IMR-90 (cell line): ENCODE measurements around the gene C12orf60. TPM values are rescaled to one million over a fixed set of nuclear protein-coding genes. Genes with fewer than 3 reads are reported as not detected.

ENCODE experiments used
- ATAC-seq: fragments of 200-7000 bp; cut with Tn5 transposase; 2 replicates; pipeline ENCODE4 v1.9.1; 2020; ENCODE audit warnings: low read depth, mild to moderate bottlenecking, moderate library complexity
- BruUV-seq: library from RNA; stranded (reverse); fragments of 400-500 nt; replicated peaks from 2 replicates; lab custom pipeline; 2021; lab: Mats Ljungman, UMichigan
- CTCF ChIA-PET: fragments of 300-600 bp; formaldehyde crosslinking; extraction: SDS; loops from one replicate; lab custom pipeline; 2021; ENCODE audit warnings: antibody characterized with exemption; lab: Yijun Ruan, JAX
- POLR2A ChIA-PET: fragments of 300-600 bp; sonication (Branson Sonifier 250); formaldehyde crosslinking; loops from one replicate; lab custom pipeline; 2022; ENCODE audit warnings: antibody characterized with exemption; ENCODE audit not compliant: unreplicated experiment; lab: Charles Lee
- DNase-seq: peaks from one replicate; pipeline ENCODE4 v3.0.0; 2013
- H2AFZ ChIP-seq: replicated peaks from 2 replicates; pipeline ENCODE3; 2013; ENCODE audit warnings: low read length, mild to moderate bottlenecking; ENCODE audit not compliant: poor library complexity
- H2AK5ac ChIP-seq: 2 replicates; pipeline ENCODE4 v1.6.1; 2013; ENCODE audit warnings: low read depth, low read length, inconsistent platforms
- H2AK9ac ChIP-seq: replicated peaks from 2 replicates; pipeline ENCODE3; 2013; ENCODE audit warnings: mild to moderate bottlenecking, low read depth, low read length, moderate library complexity; ENCODE audit not compliant: poor library complexity
- H2BK120ac ChIP-seq: 2 replicates; pipeline ENCODE4 v1.6.1; 2013; ENCODE audit warnings: low read depth, low read length, inconsistent platforms
- H2BK15ac ChIP-seq: 3 replicates; pipeline ENCODE4 v1.6.1; 2013; ENCODE audit warnings: low read depth, low read length, inconsistent platforms
- H2BK20ac ChIP-seq: 2 replicates; pipeline ENCODE4 v1.6.1; 2013; ENCODE audit warnings: low read depth, mild to moderate bottlenecking, inconsistent platforms, low read length, moderate library complexity
- H2BK5ac ChIP-seq: 2 replicates; pipeline ENCODE4 v1.6.1; 2013; ENCODE audit warnings: mild to moderate bottlenecking, low read depth, low read length, inconsistent platforms; ENCODE audit not compliant: poor library complexity, severe bottlenecking
- H3K14ac ChIP-seq: replicated peaks from 2 replicates; pipeline ENCODE4 v1.6.1; 2013; ENCODE audit warnings: low read depth, low read length, inconsistent platforms
- H3K18ac ChIP-seq: 2 replicates; pipeline ENCODE4 v1.6.1; 2013; ENCODE audit warnings: low read depth, low read length, control low read depth
- H3K23ac ChIP-seq: 2 replicates; pipeline ENCODE4 v1.6.1; 2013; ENCODE audit warnings: low read depth, low read length, inconsistent platforms
- H3K27ac ChIP-seq: 2 replicates; pipeline ENCODE4 v1.5.1; 2013; ENCODE audit warnings: mild to moderate bottlenecking, control low read depth, low read length; ENCODE audit not compliant: insufficient read depth
- H3K27me3 ChIP-seq: 2 replicates; pipeline ENCODE4 v1.6.1; 2013; ENCODE audit warnings: low read length; ENCODE audit not compliant: control insufficient read depth, insufficient read depth
- H3K36me3 ChIP-seq: 2 replicates; pipeline ENCODE4 v1.6.1; 2013; ENCODE audit warnings: low read length, mixed read lengths; ENCODE audit not compliant: control insufficient read depth, insufficient read depth
- H3K4ac ChIP-seq: 2 replicates; pipeline ENCODE4 v1.6.1; 2013; ENCODE audit warnings: low read depth, low read length, inconsistent platforms
- H3K4me1 ChIP-seq: 2 replicates; pipeline ENCODE4 v1.6.1; 2013; ENCODE audit warnings: low read length, mixed read lengths; ENCODE audit not compliant: control insufficient read depth, insufficient read depth
- H3K4me2 ChIP-seq: 2 replicates; pipeline ENCODE4 v1.6.1; 2013; ENCODE audit warnings: low read depth, mild to moderate bottlenecking, control low read depth, low read length, moderate library complexity
- H3K4me3 ChIP-seq: 2 replicates; pipeline ENCODE4 v1.5.1; 2013; ENCODE audit warnings: low read depth, mild to moderate bottlenecking, control low read depth, low read length, moderate library complexity; ENCODE audit not compliant: insufficient read depth
- H3K56ac ChIP-seq: 2 replicates; pipeline ENCODE4 v1.6.1; 2013; ENCODE audit warnings: low read length, inconsistent platforms; ENCODE audit not compliant: insufficient read depth; ENCODE audit errors: extremely low read depth
- H3K79me1 ChIP-seq, 2 experiments: 2 replicates each; pipeline ENCODE4 v1.6.1; 2013; ENCODE audit warnings: low read length in 2 of 2, inconsistent platforms in 1 of 2, low read depth in 1 of 2
- H3K9ac ChIP-seq: 2 replicates; pipeline ENCODE4 v1.6.1; 2013; ENCODE audit warnings: low read depth, low read length, control low read depth
- H3K9me1 ChIP-seq: 2 replicates; pipeline ENCODE4 v1.6.1; 2013; ENCODE audit warnings: low read length, inconsistent platforms; ENCODE audit not compliant: insufficient read depth
- H3K9me3 ChIP-seq: 2 replicates; pipeline ENCODE4 v1.6.1; 2013; ENCODE audit warnings: low read length; ENCODE audit not compliant: control insufficient read depth, insufficient read depth
- H4K20me1 ChIP-seq: 2 replicates; pipeline ENCODE4 v1.6.1; 2013; ENCODE audit warnings: low read length, inconsistent platforms; ENCODE audit not compliant: insufficient read depth
- H4K5ac ChIP-seq: 2 replicates; pipeline ENCODE4 v1.6.1; 2013; ENCODE audit warnings: mild to moderate bottlenecking, low read depth, low read length, control low read depth
- H4K8ac ChIP-seq, 2 experiments: 2 replicates each; pipeline ENCODE4 v1.6.1; 2013; ENCODE audit warnings: low read depth in 2 of 2, low read length in 2 of 2, control low read depth in 1 of 2, inconsistent platforms in 1 of 2
- H4K91ac ChIP-seq: 2 replicates; pipeline ENCODE4 v1.6.1; 2013; ENCODE audit warnings: low read depth, low read length, inconsistent platforms; ENCODE audit not compliant: insufficient read depth
- BHLHE40 ChIP-seq: fragments of 150-350 bp; IDR thresholded peaks from 2 replicates; pipeline ENCODE4 v1.6.1; 2016; ENCODE audit warnings: mild to moderate bottlenecking, low read depth, low read length
- CEBPB ChIP-seq: IDR thresholded peaks from 2 replicates; pipeline ENCODE4 v1.6.1; 2012; ENCODE audit warnings: low read depth, low read length, improper control_type of control experiment
- CHD1 ChIP-seq: IDR thresholded peaks from 2 replicates; pipeline ENCODE4 v1.6.1; 2012; ENCODE audit warnings: low read depth, low read length, improper control_type of control experiment
- FOS ChIP-seq: fragments of 150-350 bp; IDR thresholded peaks from 2 replicates; pipeline ENCODE4 v1.6.1; 2016; ENCODE audit warnings: low read depth, low read length
- MAFK ChIP-seq: IDR thresholded peaks from 2 replicates; pipeline ENCODE4 v1.6.1; 2012; ENCODE audit warnings: low read depth, low read length, improper control_type of control experiment
- MAZ ChIP-seq: IDR thresholded peaks from 2 replicates; pipeline ENCODE4 v1.6.1; 2012; ENCODE audit warnings: low read depth, mild to moderate bottlenecking, low read length, improper control_type of control experiment, moderate library complexity, borderline replicate concordance
- MXI1 ChIP-seq: IDR thresholded peaks from 2 replicates; pipeline ENCODE4 v1.6.1; 2012; ENCODE audit warnings: low read depth, mild to moderate bottlenecking, low read length, moderate library complexity, borderline replicate concordance
- NFE2L2 ChIP-seq: fragments of 150-350 bp; IDR thresholded peaks from 2 replicates; pipeline ENCODE4 v1.6.1; 2016; ENCODE audit warnings: low read depth, mild to moderate bottlenecking, low read length
- POLR2A ChIP-seq: IDR thresholded peaks from 2 replicates; pipeline ENCODE4 v1.6.1; 2012; ENCODE audit warnings: mild to moderate bottlenecking, low read depth, low read length
- RAD21 ChIP-seq: IDR thresholded peaks from 2 replicates; pipeline ENCODE4 v1.6.1; 2012; ENCODE audit warnings: low read length, improper control_type of control experiment
- RCOR1 ChIP-seq: IDR thresholded peaks from 2 replicates; pipeline ENCODE4 v1.6.1; 2012; ENCODE audit warnings: mild to moderate bottlenecking, low read length, improper control_type of control experiment; ENCODE audit not compliant: insufficient replicate concordance
- RFX5 ChIP-seq: IDR thresholded peaks from 2 replicates; pipeline ENCODE4 v1.8.0; 2012; ENCODE audit warnings: low read depth, mild to moderate bottlenecking, low read length, moderate library complexity
- SMC3 ChIP-seq: fragments of 150-350 bp; IDR thresholded peaks from 2 replicates; pipeline ENCODE4 v1.6.1; 2016; ENCODE audit warnings: low read depth, mild to moderate bottlenecking, antibody characterized with exemption, low read length, moderate library complexity
- WGBS, 2 experiments: methylation state at CpG; one replicate each; pipeline versions ENCODE4 v1.1.5 to v1.1.7; 2013; ENCODE audit warnings: missing lambda C conversion rate in 2 of 2; ENCODE audit not compliant: insufficient read length in 1 of 2; ENCODE audit errors: extremely low coverage in 2 of 2; 5-methylcytosine and 5-hydroxymethylcytosine counted together
- dilution Hi-C: fragments of 300-500 bp; cut with HindIII; formaldehyde crosslinking; loops from one replicate; pipeline ENCODE4 v1.14.3; 2018; ENCODE audit warnings: low sequenced_read_pairs; ENCODE audit not compliant: unreplicated experiment
- in situ Hi-C: fragments of 300-500 bp; cut with MboI; formaldehyde crosslinking; loops from 3 replicates; pipeline ENCODE4 v1.14.3; 2019; ENCODE audit warnings: low sequenced_read_pairs, inconsistent platforms, mixed read lengths
- intact Hi-C: fragments of 100-400 bp; cut with micrococcal nuclease; formaldehyde crosslinking; loops from 2 replicates; pipeline ENCODE4 v1.10.0; 2022
- polyA plus RNA-seq, 3 experiments: library from polyadenylated mRNA; depleted of rRNA; stranded (reverse); fragments of >200 nt; gene quantifications; 2 replicates each; pipeline ENCODE4 v1.2.3, GENCODE V29; 2012; ENCODE audit warnings: low replicate concordance in 1 of 3
- total RNA-seq: library from RNA; depleted of rRNA; stranded (reverse); fragments of >200 nt; gene quantifications from 2 replicates; pipeline ENCODE4 v1.2.3, GENCODE V29; 2012
- TF ChIP-seq, protein P1 (sequence below): conservative IDR thresholded peaks from 2 replicates; pipeline ENCODE4 v1.5.1; 2012; ENCODE audit warnings: mild to moderate bottlenecking, low read depth, low read length, improper control_type of control experiment
- TF ChIP-seq, protein P2 (sequence below): fragments of 150-350 bp; IDR thresholded peaks from 2 replicates; pipeline ENCODE4 v1.6.1; 2016; ENCODE audit warnings: low read depth, mild to moderate bottlenecking, low read length, moderate library complexity, borderline replicate concordance
- TF ChIP-seq, protein P3 (sequence below): fragments of 150-350 bp; IDR thresholded peaks from 2 replicates; pipeline ENCODE4 v1.6.1; 2017; ENCODE audit warnings: mild to moderate bottlenecking, antibody characterized with exemption, low read length, low read depth

The C12orf60 gene
- total and polyA plus RNA-seq, 2 of the 4 experiments (the other 2 are of a cell fraction) = 1.1 TPM

DNA sequence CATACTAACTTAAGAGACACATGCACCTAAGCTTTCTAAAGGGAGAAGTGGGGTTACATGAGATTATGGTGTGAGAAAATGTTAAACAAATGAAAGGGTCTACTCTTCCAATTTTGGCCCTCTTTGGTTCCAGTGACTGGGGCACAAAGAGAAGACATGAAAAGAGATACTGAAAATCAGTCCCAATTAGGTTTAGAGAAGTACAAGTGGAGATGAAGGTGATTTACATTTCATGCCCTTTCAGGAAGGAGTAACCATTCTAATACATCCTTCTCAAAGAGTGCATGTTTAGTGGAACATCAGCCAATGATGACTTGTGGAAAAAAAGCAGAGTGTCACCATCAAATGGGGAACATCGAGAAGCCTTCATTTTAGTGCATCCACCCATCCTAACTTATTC, 67.8 kb downstream of the C12orf60 start:
- ChIA-PET CTCF (interaction anchor here (0.8 kb wide), 1 partner anchor 19 kb away, joined by 3 read pairs; no protein-coding TSS in a partner anchor), POLR2A (no interaction called here)
- Histone ChIP-seq H3K4me1 (no peaks in the 10 kb centered on the region), H2AK5ac (no peak overlapping the region), H3K18ac (no peak overlapping the region), H3K4ac (no peak overlapping the region), H3K14ac (no peak overlapping the region), H3K27me3 (no peaks in the 10 kb centered on the region), H3K79me1 (no peaks in the 10 kb centered on the region), H3K36me3 (no peaks in the 10 kb centered on the region), H3K9ac (no peak overlapping the region), H3K4me2 (no peak overlapping the region), H3K27ac (no peak overlapping the region), H2BK120ac (no peak overlapping the region), H4K8ac (no peak overlapping the region), H2BK20ac (no peak overlapping the region), H3K9me3 (no peaks in the 10 kb centered on the region; the same call in 1 of the 2 replicates), H2AK9ac (no peak overlapping the region), H2BK15ac (no peak overlapping the region), H3K9me1 (no peaks in the 10 kb centered on the region), H3K56ac (no peak overlapping the region), H4K91ac (no peak overlapping the region), H4K20me1 (no peaks in the 10 kb centered on the region), H3K23ac (no peak overlapping the region), H3K4me3 (no peak overlapping the region), H2AFZ (no peak overlapping the region), H2BK5ac (no peak overlapping the region), H4K5ac (no peak overlapping the region)
- no TSS peak for BruUV-seq
- no peak for ATAC-seq
- no peak for DNase-seq
- in situ Hi-C loops (no loop called here), intact Hi-C loops (no loop called here), dilution Hi-C loops (no loop called here)
- no peak for TF ChIP-seq POLR2A
- TF ChIP-seq, protein P1, sequence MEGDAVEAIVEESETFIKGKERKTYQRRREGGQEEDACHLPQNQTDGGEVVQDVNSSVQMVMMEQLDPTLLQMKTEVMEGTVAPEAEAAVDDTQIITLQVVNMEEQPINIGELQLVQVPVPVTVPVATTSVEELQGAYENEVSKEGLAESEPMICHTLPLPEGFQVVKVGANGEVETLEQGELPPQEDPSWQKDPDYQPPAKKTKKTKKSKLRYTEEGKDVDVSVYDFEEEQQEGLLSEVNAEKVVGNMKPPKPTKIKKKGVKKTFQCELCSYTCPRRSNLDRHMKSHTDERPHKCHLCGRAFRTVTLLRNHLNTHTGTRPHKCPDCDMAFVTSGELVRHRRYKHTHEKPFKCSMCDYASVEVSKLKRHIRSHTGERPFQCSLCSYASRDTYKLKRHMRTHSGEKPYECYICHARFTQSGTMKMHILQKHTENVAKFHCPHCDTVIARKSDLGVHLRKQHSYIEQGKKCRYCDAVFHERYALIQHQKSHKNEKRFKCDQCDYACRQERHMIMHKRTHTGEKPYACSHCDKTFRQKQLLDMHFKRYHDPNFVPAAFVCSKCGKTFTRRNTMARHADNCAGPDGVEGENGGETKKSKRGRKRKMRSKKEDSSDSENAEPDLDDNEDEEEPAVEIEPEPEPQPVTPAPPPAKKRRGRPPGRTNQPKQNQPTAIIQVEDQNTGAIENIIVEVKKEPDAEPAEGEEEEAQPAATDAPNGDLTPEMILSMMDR = no peak
- TF ChIP-seq RAD21 = no peak
- TF ChIP-seq SMC3 = no peak
- TF ChIP-seq BHLHE40 = no peak
- TF ChIP-seq CEBPB = no peak
- TF ChIP-seq FOS = no peak
- no peak for TF ChIP-seq RCOR1
- TF ChIP-seq, protein P2, sequence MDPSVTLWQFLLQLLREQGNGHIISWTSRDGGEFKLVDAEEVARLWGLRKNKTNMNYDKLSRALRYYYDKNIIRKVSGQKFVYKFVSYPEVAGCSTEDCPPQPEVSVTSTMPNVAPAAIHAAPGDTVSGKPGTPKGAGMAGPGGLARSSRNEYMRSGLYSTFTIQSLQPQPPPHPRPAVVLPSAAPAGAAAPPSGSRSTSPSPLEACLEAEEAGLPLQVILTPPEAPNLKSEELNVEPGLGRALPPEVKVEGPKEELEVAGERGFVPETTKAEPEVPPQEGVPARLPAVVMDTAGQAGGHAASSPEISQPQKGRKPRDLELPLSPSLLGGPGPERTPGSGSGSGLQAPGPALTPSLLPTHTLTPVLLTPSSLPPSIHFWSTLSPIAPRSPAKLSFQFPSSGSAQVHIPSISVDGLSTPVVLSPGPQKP = no peak
- TF ChIP-seq MAFK = no peak
- TF ChIP-seq MXI1 = no peak
- TF ChIP-seq NFE2L2 = no peak
- TF ChIP-seq MAZ = no peak
- TF ChIP-seq, protein P3, sequence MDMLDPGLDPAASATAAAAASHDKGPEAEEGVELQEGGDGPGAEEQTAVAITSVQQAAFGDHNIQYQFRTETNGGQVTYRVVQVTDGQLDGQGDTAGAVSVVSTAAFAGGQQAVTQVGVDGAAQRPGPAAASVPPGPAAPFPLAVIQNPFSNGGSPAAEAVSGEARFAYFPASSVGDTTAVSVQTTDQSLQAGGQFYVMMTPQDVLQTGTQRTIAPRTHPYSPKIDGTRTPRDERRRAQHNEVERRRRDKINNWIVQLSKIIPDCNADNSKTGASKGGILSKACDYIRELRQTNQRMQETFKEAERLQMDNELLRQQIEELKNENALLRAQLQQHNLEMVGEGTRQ = no peak
- no peak for TF ChIP-seq CHD1
- no peak for TF ChIP-seq RFX5
- WGBS, 2 experiments = no CpG with 5 or more reads among the region's 1 CpG
